K562 (cell line): ENCODE data around the gene C11orf54. TPM values are rescaled to one million over a fixed set of nuclear protein-coding genes. Genes with fewer than 3 reads are reported as not detected.

Experiments
- ATF2 ChIP-seq: sonication (generic); formaldehyde crosslinking; IDR thresholded peaks from 2 replicates; pipeline ENCODE4 v1.8.1; 2022; ENCODE audit warnings: missing genetic modification reagents
- DEAF1 ChIP-seq: fragments of 450-650 bp; formaldehyde crosslinking; IDR thresholded peaks from 2 replicates; pipeline ENCODE4 v1.4.0; 2020; ENCODE audit warnings: mild to moderate bottlenecking, moderate library complexity
- E2F5 ChIP-seq: sonication (generic); formaldehyde crosslinking; IDR thresholded peaks from 2 replicates; pipeline ENCODE4 v1.8.0; 2022; ENCODE audit warnings: mild to moderate bottlenecking, missing genetic modification reagents
- HMBOX1 ChIP-seq: sonication (generic); IDR thresholded peaks from 2 replicates; pipeline ENCODE4 v1.6.1; 2016
- POLR2H ChIP-seq: IDR thresholded peaks from 2 replicates; pipeline ENCODE4 v1.6.1; 2016; ENCODE audit warnings: missing genetic modification characterization, low read depth, mild to moderate bottlenecking, control low read depth, missing compliant biosample characterization, moderate library complexity
- REST ChIP-seq, 2 experiments: fragments of 450-650 bp; formaldehyde crosslinking in 1 of 2; IDR thresholded peaks; 2 replicates each; pipeline versions ENCODE4 v1.4.0 to v1.6.1; 2014 to 2020; ENCODE audit warnings: mild to moderate bottlenecking in 2 of 2, borderline replicate concordance in 1 of 2, low read depth in 1 of 2
- SMAD1 ChIP-seq: fragments of 150-350 bp; IDR thresholded peaks from 2 replicates; pipeline ENCODE4 v1.6.1; 2014; ENCODE audit warnings: low read length, low read depth; ENCODE audit not compliant: partially characterized antibody
- ZBTB2 ChIP-seq: fragments of 450-650 bp; IDR thresholded peaks from 2 replicates; pipeline ENCODE4 v1.6.1; 2016; ENCODE audit warnings: antibody characterized with exemption
- ZNF644 ChIP-seq: fragments of 200-800 bp; sonication (Bioruptor generic); IDR thresholded peaks from 2 replicates; pipeline ENCODE4 v1.6.1; 2016; ENCODE audit warnings: low read depth, missing genetic modification characterization, missing compliant biosample characterization
- polyA plus RNA-seq, 8 experiments: library from polyadenylated mRNA; depleted of rRNA in 4 of 8; stranded (reverse) in 5 of 8; unstranded in 3 of 8; fragments of >200 nt; fragmentation: Nextera tagmentation in 2 of 8; fragmentation: Illumina TruSeq in 1 of 8; extraction: Ambion mirVana in 2 of 8; extraction: Trizol in 1 of 8; gene quantifications; 2 replicates each; pipeline versions ENCODE4 v1.2.1 to v1.2.3, GENCODE V29; 2011 to 2014; ENCODE audit warnings: inconsistent platforms in 1 of 8, missing spikeins in 1 of 8
- total RNA-seq, 7 experiments: library from RNA; depleted of rRNA in 6 of 7; stranded (reverse); fragments of >200 nt in 6 of 7; fragmentation: Illumina TruSeq in 2 of 7; extraction: Trizol in 2 of 7; gene quantifications; 2 replicates each; pipeline versions ENCODE4 v1.2.1 to v1.2.3, GENCODE V29; 2011 to 2021; ENCODE audit warnings: low replicate concordance in 1 of 7

The C11orf54 gene
- total and polyA plus RNA-seq, 9 of the 15 experiments (the other 6 are each of a cell fraction or from before 2014, with no cell fraction given), result 13.4 to 33.0 (median 23.1) TPM

- TF ChIP-seq ZBTB2 (peak; percentile 64; the same call in 1 of the 2 replicates), REST (IDR thresholded peaks at IDR 0.05; ENCODE audit: borderline replicate concordance) (peak; percentile 33; the same call in 1 of the 2 replicates), REST (CRISPR knock-in tag; IDR thresholded peaks at IDR 0.05; ENCODE audit: low read depth) (no peak), DEAF1 (CRISPR knock-in tag) (no peak), HMBOX1 (no peak), ZNF644 (tag) (peak; percentile 96), POLR2H (tag) (peak; percentile 63), SMAD1 (peak; percentile 91), ATF2 (CRISPR knock-in tag) (peak; percentile 64), E2F5 (CRISPR knock-in tag) (no peak)
These were observed 23.4 kb upstream of the C11orf54 start (continued) for GRCh38 chr11:93718057-93718563.
